GM10266 (cell line): ENCODE measurements around the gene PLAAT2.
"Not testable (repeated sequence)": the region's sequence is repeated elsewhere in the genome, so short reads cannot be mapped to it uniquely, and the experiment has no call there.

Experiments used
- DNase-seq: peaks from one replicate; pipeline ENCODE4 v3.0.0; 2012; ENCODE audit errors: extremely low spot score
- CTCF ChIP-seq: IDR thresholded peaks from 2 replicates; pipeline ENCODE4 v1.5.1; 2012; ENCODE audit warnings: mild to moderate bottlenecking, low read depth; ENCODE audit not compliant: control insufficient read depth, insufficient read depth; ENCODE audit errors: missing control alignments

Gene PLAAT2

GRCh38 chr11:63608353-63609345, 45.5 kb upstream of the PLAAT2 start:
- no peak for DNase-seq
- TF ChIP-seq CTCF = no peak

GRCh38 chr11:63603180-63603518, 40.0 kb upstream of the PLAAT2 start:
- DNase-seq = no peak
- TF ChIP-seq CTCF = no peak

GRCh38 chr11:63602290-63603179, 39.4 kb upstream of the PLAAT2 start:
- DNase-seq = not testable (repeated sequence)

GRCh38 chr11:63599211-63600122, 36.3 kb upstream of the PLAAT2 start:
- no peak for TF ChIP-seq CTCF
- DNase-seq = no peak

- DNase-seq = no peak
- TF ChIP-seq CTCF = no peak
Observed at GRCh38 chr11:63598556-63598955, 35.4 kb upstream of the PLAAT2 start.

- DNase-seq = no peak
- no peak for TF ChIP-seq CTCF
Observed at GRCh38 chr11:63595296-63595695, 32.1 kb upstream of the PLAAT2 start.

GRCh38 chr11:63592975-63593395, 29.8 kb upstream of the PLAAT2 start:
- no peak for DNase-seq
- TF ChIP-seq CTCF = peak; percentile 62
